ENCODE data around the gene UBAP2. TPM values are rescaled to one million over a fixed set of nuclear protein-coding genes. Genes with fewer than 3 reads are reported as not detected.

The UBAP2 gene
- total RNA-seq, 1 experiment from 2014 or later: 60.8 TPM

DNA sequence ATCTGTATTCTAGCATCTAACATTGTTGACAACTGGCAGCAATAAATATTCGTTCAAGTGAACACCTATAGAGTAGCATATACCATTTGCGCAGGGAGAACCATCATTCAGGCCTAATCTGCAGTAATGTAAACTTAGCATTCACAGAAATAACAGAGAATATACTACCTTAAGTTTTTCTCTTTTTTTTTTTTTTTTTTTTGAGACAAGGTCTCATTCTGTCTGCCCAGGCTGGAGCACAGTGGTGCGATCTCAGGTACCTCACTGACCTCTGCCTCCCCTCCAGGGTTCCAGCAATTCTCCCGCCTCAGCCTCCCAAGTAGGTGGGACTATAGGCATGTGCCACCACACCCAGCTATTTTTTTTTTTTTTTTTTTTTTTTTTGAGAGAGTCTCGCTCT is 12.1 kb downstream of the UBAP2 start:
- TF ChIP-seq, protein P1, sequence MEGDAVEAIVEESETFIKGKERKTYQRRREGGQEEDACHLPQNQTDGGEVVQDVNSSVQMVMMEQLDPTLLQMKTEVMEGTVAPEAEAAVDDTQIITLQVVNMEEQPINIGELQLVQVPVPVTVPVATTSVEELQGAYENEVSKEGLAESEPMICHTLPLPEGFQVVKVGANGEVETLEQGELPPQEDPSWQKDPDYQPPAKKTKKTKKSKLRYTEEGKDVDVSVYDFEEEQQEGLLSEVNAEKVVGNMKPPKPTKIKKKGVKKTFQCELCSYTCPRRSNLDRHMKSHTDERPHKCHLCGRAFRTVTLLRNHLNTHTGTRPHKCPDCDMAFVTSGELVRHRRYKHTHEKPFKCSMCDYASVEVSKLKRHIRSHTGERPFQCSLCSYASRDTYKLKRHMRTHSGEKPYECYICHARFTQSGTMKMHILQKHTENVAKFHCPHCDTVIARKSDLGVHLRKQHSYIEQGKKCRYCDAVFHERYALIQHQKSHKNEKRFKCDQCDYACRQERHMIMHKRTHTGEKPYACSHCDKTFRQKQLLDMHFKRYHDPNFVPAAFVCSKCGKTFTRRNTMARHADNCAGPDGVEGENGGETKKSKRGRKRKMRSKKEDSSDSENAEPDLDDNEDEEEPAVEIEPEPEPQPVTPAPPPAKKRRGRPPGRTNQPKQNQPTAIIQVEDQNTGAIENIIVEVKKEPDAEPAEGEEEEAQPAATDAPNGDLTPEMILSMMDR (conservative IDR thresholded peaks at IDR 0.05): no peak
- H4K91ac ChIP-seq (ENCODE audit: insufficient read length, low read depth, low read length): no peak overlapping the region
- no peaks in the 10 kb centered on the region for H3K9me3 ChIP-seq (ENCODE audit: control insufficient read depth, low read depth, low read length)
- H3K27ac Mint-ChIP-seq: peak overlapping the region in 1 of 3 experiments; percentile 36; a peak in 1 of 7 replicates
- H3K79me2 ChIP-seq (ENCODE audit: insufficient read depth, low read length): peaks cover 35% of the 10 kb centered on the region
- H3K23me2 ChIP-seq (ENCODE audit: insufficient read length, low read depth, low read length, poor library complexity, severe bottlenecking): no peaks in the 10 kb centered on the region
- no peak overlapping the region for H4K8ac ChIP-seq (replicated peaks; ENCODE audit: insufficient read length, low read depth, low read length)
- no peak overlapping the region for H3K18ac ChIP-seq (ENCODE audit: insufficient read length, low read depth, low read length)
- H4K20me1 ChIP-seq (ENCODE audit: control insufficient read depth, insufficient read depth, insufficient read length): no peaks in the 10 kb centered on the region
- no peak overlapping the region for H3K4me2 ChIP-seq (ENCODE audit: insufficient read depth, insufficient read length, low read length)
- no peak overlapping the region for H3K23ac ChIP-seq (ENCODE audit: insufficient read length, low read depth, low read length)
- no CpG with 5 or more reads among the region's 5 CpGs for WGBS (ENCODE audit: extremely low coverage, insufficient read length, low lambda C conversion rate)
- no peak overlapping the region for H3K4me3 Mint-ChIP-seq
- no peak overlapping the region for H2BK12ac ChIP-seq (ENCODE audit: insufficient read length, low read depth, low read length)
- H2BK5ac ChIP-seq (ENCODE audit: insufficient read length, low read length): no peak overlapping the region
- H2BK120ac ChIP-seq (ENCODE audit: low read depth, low read length, poor library complexity, severe bottlenecking): no peak overlapping the region
- no peaks in the 10 kb centered on the region for H3K27me3 Mint-ChIP-seq (ENCODE audit: low read depth)
- H2BK20ac ChIP-seq (ENCODE audit: low read depth, low read length, poor library complexity, severe bottlenecking): no peak overlapping the region
- peaks cover 0 to 3% of the 10 kb centered on the region in 2 experiments; a peak in 2 of 4 replicates for H3K4me1 Mint-ChIP-seq
- no peak overlapping the region for H4K5ac ChIP-seq (ENCODE audit: insufficient read length, low read depth, low read length)
- H3K14ac ChIP-seq (ENCODE audit: insufficient read depth, low read length): no peak overlapping the region
- no peak overlapping the region for H3K56ac ChIP-seq (ENCODE audit: insufficient read length, low read depth, low read length)
- H2BK15ac ChIP-seq (ENCODE audit: low read depth, low read length): no peak overlapping the region
- DNase-seq: no peak
- H2AK5ac ChIP-seq (ENCODE audit: insufficient read length, low read length): no peak overlapping the region
- no peak overlapping the region for H3T11ph ChIP-seq (ENCODE audit: low read length)
- H3K36me3 Mint-ChIP-seq (ENCODE audit: insufficient read depth in 1 of 3, low read depth in 3 of 3): peaks cover 25 to 50% (median 41%) of the 10 kb centered on the region in 3 experiments; a peak in 6 of 7 replicates
- no peak overlapping the region for H3K4ac ChIP-seq (ENCODE audit: low read depth, low read length)
- H3K27ac ChIP-seq (ENCODE audit: insufficient read length, low read depth, low read length): no peak overlapping the region
- H3K9me3 Mint-ChIP-seq: peaks cover 7 to 9% of the 10 kb centered on the region in 2 experiments; a peak in 4 of 5 replicates
- no peak overlapping the region for H2AFZ ChIP-seq (ENCODE audit: low read length)
- H3K4me1 ChIP-seq (ENCODE audit: insufficient read depth, low read length): no peaks in the 10 kb centered on the region
- no peaks in the 10 kb centered on the region for H3K27me3 ChIP-seq (ENCODE audit: insufficient read depth, low read length)
- H3K9ac ChIP-seq (ENCODE audit: extremely low read depth, insufficient read length, low read length): no peak overlapping the region
- peaks cover 14% of the 10 kb centered on the region for H3K79me1 ChIP-seq (ENCODE audit: insufficient read depth, low read depth, low read length, poor library complexity, severe bottlenecking)

Data from H9 (cell line).